Suprapubic skin (tissue), 4 donors: ENCODE measurements around the gene PRSS1.

Source experiments
- CTCF ChIP-seq, 2 donors: fragments of 200-600 bp in 1 of 2; fragments of 450-650 bp in 1 of 2; sonication (generic) in 1 of 2; IDR thresholded peaks; one replicate each; pipeline ENCODE4 v1.5.1; 2016 to 2019; ENCODE audit warnings: antibody characterized with exemption in 2 of 2, mild to moderate bottlenecking in 1 of 2, moderate library complexity in 1 of 2
- POLR2A ChIP-seq, 2 donors: fragments of 450-650 bp; IDR thresholded peaks; one replicate each; pipeline ENCODE4 v1.6.1; 2017; ENCODE audit warnings: antibody characterized with exemption in 2 of 2, mild to moderate bottlenecking in 2 of 2, moderate library complexity in 2 of 2
- POLR2AphosphoS5 ChIP-seq, 3 donors: sonication (generic); formaldehyde crosslinking; IDR thresholded peaks; one replicate each; pipeline ENCODE4 v1.6.1; 2017; ENCODE audit warnings: antibody characterized with exemption in 3 of 3

GRCh38 chr7:142709921-142710320 is 39.4 kb upstream of the PRSS1 start:
- no peak for TF ChIP-seq POLR2A (IDR thresholded peaks at IDR 0.05)
- no peak for TF ChIP-seq CTCF (IDR thresholded peaks at IDR 0.05)
- no peak for TF ChIP-seq POLR2AphosphoS5 (IDR thresholded peaks at IDR 0.05)
